SK-N-SH treated with all-trans-retinoic acid at 6 μM for 48 hours (cell line): ENCODE measurements around the gene CFAP299.

ENCODE experiments used
- ATAC-seq: fragments of 200-7000 bp; cut with Tn5 transposase; 3 replicates; pipeline ENCODE4 v1.9.1; 2020; ENCODE audit warnings: mild to moderate bottlenecking, moderate library complexity
- ARNTL ChIP-seq: fragments of 450-650 bp; formaldehyde crosslinking; IDR thresholded peaks from 2 replicates; pipeline ENCODE4 v1.5.0; 2020; ENCODE audit warnings: low read depth, mild to moderate bottlenecking, moderate library complexity, borderline replicate concordance
- BACH2 ChIP-seq: fragments of 250-450 bp; sonication (Bioruptor Pico); IDR thresholded peaks from 2 replicates; pipeline ENCODE4 v1.9.0; 2021; ENCODE audit warnings: mild to moderate bottlenecking, borderline replicate concordance
- CREB5 ChIP-seq: fragments of 250-450 bp; sonication (Bioruptor Pico); IDR thresholded peaks from 2 replicates; pipeline ENCODE4 v1.5.1; 2020; ENCODE audit warnings: low read depth, mild to moderate bottlenecking, moderate library complexity
- CSDC2 ChIP-seq: fragments of 250-450 bp; sonication (Bioruptor Pico); IDR thresholded peaks from 2 replicates; pipeline ENCODE4 v1.5.0; 2020; ENCODE audit warnings: mild to moderate bottlenecking, moderate library complexity
- CSRNP3 ChIP-seq: fragments of 250-450 bp; sonication (Bioruptor Pico); IDR thresholded peaks from 2 replicates; pipeline ENCODE4 v1.5.1; 2021; ENCODE audit warnings: mild to moderate bottlenecking, moderate library complexity
- ESRRG ChIP-seq: fragments of 250-450 bp; sonication (Bioruptor Pico); IDR thresholded peaks from 2 replicates; pipeline ENCODE4 v1.6.1; 2021; ENCODE audit warnings: mild to moderate bottlenecking
- GLIS3 ChIP-seq: fragments of 250-450 bp; sonication (Bioruptor Pico); IDR thresholded peaks from 2 replicates; pipeline ENCODE4 v1.5.0; 2020; ENCODE audit warnings: mild to moderate bottlenecking, moderate library complexity
- OSR1 ChIP-seq: fragments of 250-450 bp; sonication (Bioruptor Pico); IDR thresholded peaks from 2 replicates; pipeline ENCODE4 v1.8.0; 2022; ENCODE audit warnings: moderate library complexity, mild to moderate bottlenecking, inconsistent platforms
- PATZ1 ChIP-seq: fragments of 250-450 bp; sonication (Bioruptor Pico); IDR thresholded peaks from 2 replicates; pipeline ENCODE4 v1.8.0; 2020; ENCODE audit warnings: mild to moderate bottlenecking, moderate library complexity, borderline replicate concordance
- PPARA ChIP-seq: fragments of 250-450 bp; sonication (Bioruptor Pico); IDR thresholded peaks from 2 replicates; pipeline ENCODE4 v1.5.0; 2020; ENCODE audit warnings: mild to moderate bottlenecking, borderline replicate concordance
- RARB ChIP-seq: fragments of 250-450 bp; sonication (Bioruptor Pico); IDR thresholded peaks from 2 replicates; pipeline ENCODE4 v1.8.0; 2021; ENCODE audit warnings: mild to moderate bottlenecking, moderate library complexity
- SNAI2 ChIP-seq: fragments of 250-450 bp; sonication (Bioruptor Pico); IDR thresholded peaks from 2 replicates; pipeline ENCODE4 v1.5.0; 2020; ENCODE audit warnings: mild to moderate bottlenecking, moderate library complexity
- TCF4 ChIP-seq: fragments of 250-450 bp; sonication (Bioruptor Pico); IDR thresholded peaks from 2 replicates; pipeline ENCODE4 v1.8.0; 2021; ENCODE audit warnings: mild to moderate bottlenecking, moderate library complexity, borderline replicate concordance
- TOX ChIP-seq: fragments of 250-450 bp; sonication (Bioruptor Pico); IDR thresholded peaks from 2 replicates; pipeline ENCODE4 v1.8.0; 2021; ENCODE audit warnings: mild to moderate bottlenecking, moderate library complexity, borderline replicate concordance
- ZC3H10 ChIP-seq: fragments of 250-450 bp; sonication (Bioruptor Pico); IDR thresholded peaks from 2 replicates; pipeline ENCODE4 v1.5.1; 2021; ENCODE audit warnings: mild to moderate bottlenecking, moderate library complexity
- ZFP3 ChIP-seq: fragments of 250-450 bp; sonication (Bioruptor Pico); IDR thresholded peaks from 2 replicates; pipeline ENCODE4 v1.5.0; 2020; ENCODE audit warnings: mild to moderate bottlenecking, moderate library complexity
- ZFP30 ChIP-seq: fragments of 450-650 bp; formaldehyde crosslinking; IDR thresholded peaks from 2 replicates; pipeline ENCODE4 v1.5.0; 2022; ENCODE audit warnings: mild to moderate bottlenecking, moderate library complexity
- ZNF565 ChIP-seq: fragments of 450-650 bp; formaldehyde crosslinking; conservative IDR thresholded peaks from 2 replicates; pipeline ENCODE4 v1.5.0; 2020; ENCODE audit warnings: low read depth, mild to moderate bottlenecking, moderate library complexity
- ZNF70 ChIP-seq: fragments of 450-650 bp; formaldehyde crosslinking; IDR thresholded peaks from 2 replicates; pipeline ENCODE4 v1.5.0; 2020; ENCODE audit warnings: mild to moderate bottlenecking, moderate library complexity
- ZNF8 ChIP-seq: fragments of 450-650 bp; formaldehyde crosslinking; IDR thresholded peaks from 2 replicates; pipeline ENCODE4 v1.5.0; 2020; ENCODE audit warnings: mild to moderate bottlenecking, moderate library complexity
- TF ChIP-seq, protein P1 (sequence below): fragments of 250-450 bp; sonication (Bioruptor Pico); IDR thresholded peaks from 2 replicates; pipeline ENCODE4 v1.5.0; 2020; ENCODE audit warnings: mild to moderate bottlenecking, moderate library complexity

Gene CFAP299

DNA sequence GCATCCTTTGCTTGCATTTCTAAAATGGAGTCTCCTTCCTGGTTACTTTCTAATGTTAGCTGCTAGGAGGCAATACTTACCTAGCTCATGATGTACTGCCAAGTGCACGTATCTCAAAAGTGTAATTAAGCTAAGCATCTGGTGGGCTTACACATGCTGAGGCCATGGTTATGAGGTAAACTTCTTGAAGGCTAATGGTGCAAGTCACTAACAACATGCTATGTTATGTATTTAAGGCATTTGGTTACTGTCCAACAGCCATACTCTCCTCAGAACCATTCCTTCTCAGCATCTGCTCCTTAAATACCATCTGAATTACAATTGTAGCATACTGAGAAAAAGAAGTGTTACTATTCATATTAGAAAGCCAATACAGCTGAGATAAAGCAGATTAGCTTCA is 376.4 kb downstream of the CFAP299 start (continued):
- TF ChIP-seq TCF4 (CRISPR knock-in tag) (no peak), ZFP3 (no peak), ZFP30 (no peak), CREB5 (CRISPR knock-in tag) (no peak)
- TF ChIP-seq, protein P1, sequence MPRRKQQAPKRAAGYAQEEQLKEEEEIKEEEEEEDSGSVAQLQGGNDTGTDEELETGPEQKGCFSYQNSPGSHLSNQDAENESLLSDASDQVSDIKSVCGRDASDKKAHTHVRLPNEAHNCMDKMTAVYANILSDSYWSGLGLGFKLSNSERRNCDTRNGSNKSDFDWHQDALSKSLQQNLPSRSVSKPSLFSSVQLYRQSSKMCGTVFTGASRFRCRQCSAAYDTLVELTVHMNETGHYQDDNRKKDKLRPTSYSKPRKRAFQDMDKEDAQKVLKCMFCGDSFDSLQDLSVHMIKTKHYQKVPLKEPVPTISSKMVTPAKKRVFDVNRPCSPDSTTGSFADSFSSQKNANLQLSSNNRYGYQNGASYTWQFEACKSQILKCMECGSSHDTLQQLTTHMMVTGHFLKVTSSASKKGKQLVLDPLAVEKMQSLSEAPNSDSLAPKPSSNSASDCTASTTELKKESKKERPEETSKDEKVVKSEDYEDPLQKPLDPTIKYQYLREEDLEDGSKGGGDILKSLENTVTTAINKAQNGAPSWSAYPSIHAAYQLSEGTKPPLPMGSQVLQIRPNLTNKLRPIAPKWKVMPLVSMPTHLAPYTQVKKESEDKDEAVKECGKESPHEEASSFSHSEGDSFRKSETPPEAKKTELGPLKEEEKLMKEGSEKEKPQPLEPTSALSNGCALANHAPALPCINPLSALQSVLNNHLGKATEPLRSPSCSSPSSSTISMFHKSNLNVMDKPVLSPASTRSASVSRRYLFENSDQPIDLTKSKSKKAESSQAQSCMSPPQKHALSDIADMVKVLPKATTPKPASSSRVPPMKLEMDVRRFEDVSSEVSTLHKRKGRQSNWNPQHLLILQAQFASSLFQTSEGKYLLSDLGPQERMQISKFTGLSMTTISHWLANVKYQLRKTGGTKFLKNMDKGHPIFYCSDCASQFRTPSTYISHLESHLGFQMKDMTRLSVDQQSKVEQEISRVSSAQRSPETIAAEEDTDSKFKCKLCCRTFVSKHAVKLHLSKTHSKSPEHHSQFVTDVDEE: no peak

- TF ChIP-seq, protein P1: no peak
- TF ChIP-seq ZFP3 (no peak), ZNF70 (CRISPR knock-in tag) (no peak), PPARA (CRISPR knock-in tag) (no peak), RARB (CRISPR knock-in tag) (no peak), ZNF8 (CRISPR knock-in tag) (no peak), CSDC2 (CRISPR knock-in tag) (no peak), ZC3H10 (no peak), GLIS3 (CRISPR knock-in tag) (no peak), SNAI2 (CRISPR knock-in tag) (no peak), OSR1 (CRISPR knock-in tag) (no peak), TCF4 (CRISPR knock-in tag) (no peak), ESRRG (CRISPR knock-in tag) (no peak), PATZ1 (CRISPR knock-in tag) (no peak), CSRNP3 (CRISPR knock-in tag) (no peak), ARNTL (CRISPR knock-in tag) (no peak), BACH2 (CRISPR knock-in tag) (no peak)
- ATAC-seq: no peak
Measured at GRCh38 chr4:80713409-80713808, 377.9 kb downstream of the CFAP299 start.

- no peak for TF ChIP-seq CSRNP3 (CRISPR knock-in tag)
- TF ChIP-seq TCF4 (CRISPR knock-in tag): no peak
- TF ChIP-seq ARNTL (CRISPR knock-in tag): no peak
- TF ChIP-seq BACH2 (CRISPR knock-in tag): no peak
- no peak for TF ChIP-seq ZNF8 (CRISPR knock-in tag)
- no peak for TF ChIP-seq GLIS3 (CRISPR knock-in tag)
- TF ChIP-seq ZNF70 (CRISPR knock-in tag): no peak
- no peak for TF ChIP-seq CREB5 (CRISPR knock-in tag)
- TF ChIP-seq ZC3H10: no peak
- no peak for TF ChIP-seq ZNF565
- no peak for TF ChIP-seq TOX (CRISPR knock-in tag)
- ATAC-seq: no peak
Measured at GRCh38 chr4:80717204-80717603, 381.7 kb downstream of the CFAP299 start.
